Activated T-cell treated with anti-CD3 and anti-CD28 coated beads, Interleukin-2, amount 50 U/mL, for 4 hours (primary cell): ENCODE measurements around the gene RUSC2. TPM values are rescaled to one million over a fixed set of nuclear protein-coding genes. Genes with fewer than 3 reads are reported as not detected.
A peak's percentile ranks its signal among the peaks of the same experiment; 100 is the strongest.
"Not testable (repeated sequence)": the region's sequence is repeated elsewhere in the genome, so short reads cannot be mapped to it uniquely, and the experiment has no call there.

Source experiments
- ATAC-seq, 2 donors: fragments of 200-7000 bp; cut with Tn5 transposase; one replicate each; pipeline ENCODE4 v1.10.0; 2021
- DNase-seq: peaks from one replicate; pipeline ENCODE4 v3.0.0-alpha.2; 2020
- H3K27me3 Mint-ChIP-seq: one replicate; pipeline ENCODE4 v1.8.0; 2021; ENCODE audit warnings: low read depth, mixed read lengths
- H3K36me3 Mint-ChIP-seq: one replicate; pipeline ENCODE4 v1.8.0; 2022; ENCODE audit warnings: mixed read lengths; ENCODE audit not compliant: insufficient read depth
- H3K4me1 Mint-ChIP-seq: one replicate; pipeline ENCODE4 v1.8.0; 2021; ENCODE audit warnings: low read depth, mixed read lengths
- H3K4me3 Mint-ChIP-seq: one replicate; pipeline ENCODE4 v1.8.0; 2021; ENCODE audit warnings: mild to moderate bottlenecking, moderate library complexity, mixed read lengths
- H3K9me3 Mint-ChIP-seq: one replicate; pipeline ENCODE4 v1.8.0; 2021; ENCODE audit warnings: mixed read lengths
- total RNA-seq, 3 donors: library from RNA; stranded (reverse); gene quantifications; one replicate each; pipeline ENCODE4 v1.2.1, GENCODE V29; 2021

Gene RUSC2, protein sequence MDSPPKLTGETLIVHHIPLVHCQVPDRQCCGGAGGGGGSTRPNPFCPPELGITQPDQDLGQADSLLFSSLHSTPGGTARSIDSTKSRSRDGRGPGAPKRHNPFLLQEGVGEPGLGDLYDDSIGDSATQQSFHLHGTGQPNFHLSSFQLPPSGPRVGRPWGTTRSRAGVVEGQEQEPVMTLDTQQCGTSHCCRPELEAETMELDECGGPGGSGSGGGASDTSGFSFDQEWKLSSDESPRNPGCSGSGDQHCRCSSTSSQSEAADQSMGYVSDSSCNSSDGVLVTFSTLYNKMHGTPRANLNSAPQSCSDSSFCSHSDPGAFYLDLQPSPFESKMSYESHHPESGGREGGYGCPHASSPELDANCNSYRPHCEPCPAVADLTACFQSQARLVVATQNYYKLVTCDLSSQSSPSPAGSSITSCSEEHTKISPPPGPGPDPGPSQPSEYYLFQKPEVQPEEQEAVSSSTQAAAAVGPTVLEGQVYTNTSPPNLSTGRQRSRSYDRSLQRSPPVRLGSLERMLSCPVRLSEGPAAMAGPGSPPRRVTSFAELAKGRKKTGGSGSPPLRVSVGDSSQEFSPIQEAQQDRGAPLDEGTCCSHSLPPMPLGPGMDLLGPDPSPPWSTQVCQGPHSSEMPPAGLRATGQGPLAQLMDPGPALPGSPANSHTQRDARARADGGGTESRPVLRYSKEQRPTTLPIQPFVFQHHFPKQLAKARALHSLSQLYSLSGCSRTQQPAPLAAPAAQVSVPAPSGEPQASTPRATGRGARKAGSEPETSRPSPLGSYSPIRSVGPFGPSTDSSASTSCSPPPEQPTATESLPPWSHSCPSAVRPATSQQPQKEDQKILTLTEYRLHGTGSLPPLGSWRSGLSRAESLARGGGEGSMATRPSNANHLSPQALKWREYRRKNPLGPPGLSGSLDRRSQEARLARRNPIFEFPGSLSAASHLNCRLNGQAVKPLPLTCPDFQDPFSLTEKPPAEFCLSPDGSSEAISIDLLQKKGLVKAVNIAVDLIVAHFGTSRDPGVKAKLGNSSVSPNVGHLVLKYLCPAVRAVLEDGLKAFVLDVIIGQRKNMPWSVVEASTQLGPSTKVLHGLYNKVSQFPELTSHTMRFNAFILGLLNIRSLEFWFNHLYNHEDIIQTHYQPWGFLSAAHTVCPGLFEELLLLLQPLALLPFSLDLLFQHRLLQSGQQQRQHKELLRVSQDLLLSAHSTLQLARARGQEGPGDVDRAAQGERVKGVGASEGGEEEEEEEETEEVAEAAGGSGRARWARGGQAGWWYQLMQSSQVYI (N-terminal part only)
- total RNA-seq, result 1 to 10 TPM; 1.8 to 5.5 (median 2.1) TPM

- no peaks in the 10 kb centered on the region for H3K9me3 Mint-ChIP-seq
- DNase-seq (peak; percentile 17), ATAC-seq (peak; percentile 76 to 81)
- peaks cover 15% of the 10 kb centered on the region for H3K4me1 Mint-ChIP-seq
- peak within 1 kb of the TSS; percentile 79 for H3K4me3 Mint-ChIP-seq
- H3K27me3 Mint-ChIP-seq, result peaks cover 22% of the 10 kb centered on the region
- H3K36me3 Mint-ChIP-seq, result no peaks in the 10 kb centered on the region
Observed at GRCh38 chr9:35489313-35490154, at the start of gene RUSC2. RUSC2 (plus strand) TSS chr9:35490111; CDS start chr9:35546522, 56,411 bp downstream.

GRCh38 chr9:35446012-35446411 lies 43.9 kb upstream of the RUSC2 start:
- no peak for ATAC-seq
- H3K36me3 Mint-ChIP-seq, result no peaks in the 10 kb centered on the region
- peaks cover 28% of the 10 kb centered on the region for H3K27me3 Mint-ChIP-seq

GRCh38 chr9:35448496-35448895 lies 41.4 kb upstream of the RUSC2 start:
- Mint-ChIP-seq H3K27me3 (peaks cover 44% of the 10 kb centered on the region), H3K9me3 (no peaks in the 10 kb centered on the region)
- no peak for DNase-seq

More at GRCh38 chr9:35446012-35446411, 43.9 kb upstream of the RUSC2 start:
- Mint-ChIP-seq H3K4me3 (no peak overlapping the region), H3K9me3 (no peaks in the 10 kb centered on the region), H3K4me1 (no peaks in the 10 kb centered on the region)
- no peak for DNase-seq

GRCh38 chr9:35452481-35452880 lies 37.4 kb upstream of the RUSC2 start:
- H3K36me3 Mint-ChIP-seq, result no peaks in the 10 kb centered on the region
- no peak overlapping the region for H3K4me3 Mint-ChIP-seq

More at GRCh38 chr9:35448496-35448895, 41.4 kb upstream of the RUSC2 start:
- ATAC-seq, result no peak
- H3K4me3 Mint-ChIP-seq, result no peak overlapping the region
- H3K36me3 Mint-ChIP-seq, result no peaks in the 10 kb centered on the region
- no peaks in the 10 kb centered on the region for H3K4me1 Mint-ChIP-seq

GRCh38 chr9:35453786-35454185 lies 36.1 kb upstream of the RUSC2 start:
- no peak for DNase-seq
- H3K9me3 Mint-ChIP-seq, result peaks cover 7% of the 10 kb centered on the region
- peaks cover 48% of the 10 kb centered on the region for H3K27me3 Mint-ChIP-seq
- H3K4me3 Mint-ChIP-seq, result no peak overlapping the region
- no peaks in the 10 kb centered on the region for H3K36me3 Mint-ChIP-seq
- no peaks in the 10 kb centered on the region for H3K4me1 Mint-ChIP-seq
- ATAC-seq, result no peak

More at GRCh38 chr9:35452481-35452880, 37.4 kb upstream of the RUSC2 start:
- Mint-ChIP-seq H3K4me1 (no peaks in the 10 kb centered on the region), H3K9me3 (peaks cover 7% of the 10 kb centered on the region), H3K27me3 (peaks cover 49% of the 10 kb centered on the region)
- ATAC-seq (no peak), DNase-seq (no peak)

- ATAC-seq (no peak), DNase-seq (no peak)
- no peak overlapping the region for H3K4me3 Mint-ChIP-seq
- peaks cover 4% of the 10 kb centered on the region for H3K36me3 Mint-ChIP-seq
- peaks cover 27% of the 10 kb centered on the region for H3K27me3 Mint-ChIP-seq
- peaks cover 9% of the 10 kb centered on the region for H3K9me3 Mint-ChIP-seq
- H3K4me1 Mint-ChIP-seq, result no peaks in the 10 kb centered on the region
Observed at GRCh38 chr9:35464141-35465025, 25.5 kb upstream of the RUSC2 start.

- Mint-ChIP-seq H3K4me1 (no peaks in the 10 kb centered on the region), H3K9me3 (no peaks in the 10 kb centered on the region)
- no peak for ATAC-seq
Observed at GRCh38 chr9:35470340-35470739, 19.6 kb upstream of the RUSC2 start.

GRCh38 chr9:35470894-35471293 lies 19.0 kb upstream of the RUSC2 start:
- Mint-ChIP-seq H3K27me3 (peaks cover 9% of the 10 kb centered on the region), H3K4me1 (no peaks in the 10 kb centered on the region), H3K9me3 (no peaks in the 10 kb centered on the region), H3K4me3 (no peak overlapping the region), H3K36me3 (no peaks in the 10 kb centered on the region)
- ATAC-seq (no peak), DNase-seq (no peak)

More at GRCh38 chr9:35470340-35470739, 19.6 kb upstream of the RUSC2 start:
- no peaks in the 10 kb centered on the region for H3K36me3 Mint-ChIP-seq
- DNase-seq, result no peak
- H3K27me3 Mint-ChIP-seq, result peaks cover 8% of the 10 kb centered on the region
- no peak overlapping the region for H3K4me3 Mint-ChIP-seq

- no peaks in the 10 kb centered on the region for H3K9me3 Mint-ChIP-seq
- ATAC-seq (no peak), DNase-seq (no peak)
- no peaks in the 10 kb centered on the region for H3K36me3 Mint-ChIP-seq
- no peaks in the 10 kb centered on the region for H3K4me1 Mint-ChIP-seq
- no peak overlapping the region for H3K4me3 Mint-ChIP-seq
- H3K27me3 Mint-ChIP-seq, result peaks cover 16% of the 10 kb centered on the region
Observed at GRCh38 chr9:35476596-35476995, 13.3 kb upstream of the RUSC2 start.

GRCh38 chr9:35477211-35477855 lies 12.6 kb upstream of the RUSC2 start:
- H3K9me3 Mint-ChIP-seq, H3K36me3 Mint-ChIP-seq, DNase-seq, H3K4me1 Mint-ChIP-seq, H3K4me3 Mint-ChIP-seq: not testable (repeated sequence)
- peak; percentile 79 to 80 for ATAC-seq
- peaks cover 14% of the 10 kb centered on the region for H3K27me3 Mint-ChIP-seq

GRCh38 chr9:35478871-35479270 lies 11.0 kb upstream of the RUSC2 start:
- DNase-seq (no peak), ATAC-seq (no peak)
- H3K9me3 Mint-ChIP-seq, result no peaks in the 10 kb centered on the region
- H3K36me3 Mint-ChIP-seq, result no peaks in the 10 kb centered on the region
- no peak overlapping the region for H3K4me3 Mint-ChIP-seq
- H3K4me1 Mint-ChIP-seq, result no peaks in the 10 kb centered on the region
- H3K27me3 Mint-ChIP-seq, result peaks cover 14% of the 10 kb centered on the region

- ATAC-seq (peak; percentile 51 to 52), DNase-seq (no peak)
- no peaks in the 10 kb centered on the region for H3K36me3 Mint-ChIP-seq
- H3K27me3 Mint-ChIP-seq, result peaks cover 8% of the 10 kb centered on the region
- no peak overlapping the region for H3K4me3 Mint-ChIP-seq
- H3K4me1 Mint-ChIP-seq, result no peaks in the 10 kb centered on the region
- H3K9me3 Mint-ChIP-seq, result no peaks in the 10 kb centered on the region
Observed at GRCh38 chr9:35481347-35481975, 8.4 kb upstream of the RUSC2 start.
